ENCODE results near the gene ARID1B. TPM values are rescaled to one million over a fixed set of nuclear protein-coding genes. Genes with fewer than 3 reads are reported as not detected.

The ARID1B gene
- total and polyA plus RNA-seq, 7 donors = 8.1 to 61.1 (median 53.1) TPM

GRCh38 chr6:157075549-157076450 is 298.6 kb downstream of the ARID1B start:
- Histone ChIP-seq H3K36me3 (ENCODE audit: insufficient read depth in 1 of 2, low read depth in 1 of 2) (no peaks in the 10 kb centered on the region), H3K4me3 (no peak overlapping the region), H3K27ac (no peak overlapping the region), H3K9me3 (no peaks in the 10 kb centered on the region), H3K4me1 (peaks cover 53% of the 10 kb centered on the region), H3K27me3 (ENCODE audit: insufficient read depth in 3 of 3, low read length in 2 of 3) (no peaks in the 10 kb centered on the region)
- no peak for TF ChIP-seq CTCF (IDR thresholded peaks at IDR 0.05)
- 95 to 97% (median 97%) methylated on average over 8 of the region's 8 CpGs for WGBS, 3 donors
- intact Hi-C loops (cut with DNase I) = no loop called here
- ATAC-seq (peak in 1 of 4 donors; percentile 27), DNase-seq (no peak)

DNA sequence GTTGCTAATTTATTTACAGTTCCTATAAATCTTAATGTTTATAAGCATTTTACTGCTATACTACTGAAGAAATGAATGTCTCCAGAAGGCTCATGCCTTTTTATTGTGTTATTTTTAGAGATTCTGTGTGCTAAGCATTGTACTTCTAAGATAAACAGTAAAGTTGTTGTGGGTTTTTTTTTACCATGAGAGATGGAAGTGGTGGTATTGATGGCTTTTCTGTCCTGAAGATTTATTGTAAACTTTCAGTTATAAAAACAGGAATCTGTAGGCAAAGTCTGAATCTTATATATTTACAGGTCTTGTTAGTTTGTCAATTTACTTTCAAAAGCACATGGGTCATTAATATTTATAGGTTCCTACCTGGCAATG is 299.3 kb downstream of the ARID1B start:
- no peaks in the 10 kb centered on the region for H3K36me3 ChIP-seq (ENCODE audit: insufficient read depth in 1 of 2, low read depth in 1 of 2)
- intact Hi-C loops (cut with DNase I) = no loop called here
- ATAC-seq (no peak), DNase-seq (no peak)
- no peaks in the 10 kb centered on the region for H3K27me3 ChIP-seq (ENCODE audit: insufficient read depth in 3 of 3, low read length in 2 of 3)
- H3K9me3 ChIP-seq = no peaks in the 10 kb centered on the region
- H3K4me1 ChIP-seq = peaks cover 56% of the 10 kb centered on the region
- H3K4me3 ChIP-seq = no peak overlapping the region
- TF ChIP-seq CTCF (IDR thresholded peaks at IDR 0.05) = no peak
- H3K27ac ChIP-seq = no peak overlapping the region

GRCh38 chr6:157077251-157077650 is 300.1 kb downstream of the ARID1B start:
- intact Hi-C loops (cut with DNase I) = no loop called here
- 88 to 90% (median 90%) methylated on average over 7 of the region's 7 CpGs for WGBS, 3 donors
- H3K27me3 ChIP-seq (ENCODE audit: insufficient read depth in 3 of 3, low read length in 2 of 3) = no peaks in the 10 kb centered on the region
- ATAC-seq (no peak), DNase-seq (no peak)
- no peak for TF ChIP-seq CTCF (IDR thresholded peaks at IDR 0.05)
- peaks cover 52% of the 10 kb centered on the region for H3K4me1 ChIP-seq
- H3K36me3 ChIP-seq (ENCODE audit: insufficient read depth in 1 of 2, low read depth in 1 of 2) = no peaks in the 10 kb centered on the region
- no peak overlapping the region for H3K27ac ChIP-seq
- H3K4me3 ChIP-seq = no peak overlapping the region
- no peaks in the 10 kb centered on the region for H3K9me3 ChIP-seq

GRCh38 chr6:157078326-157078725 is 301.1 kb downstream of the ARID1B start:
- no peak for ATAC-seq
- no peak for TF ChIP-seq CTCF (IDR thresholded peaks at IDR 0.05)
- no peak for DNase-seq

More at GRCh38 chr6:157078326-157078725, 301.1 kb downstream of the ARID1B start:
- Histone ChIP-seq H3K4me3 (no peak overlapping the region), H3K4me1 (peaks cover 51% of the 10 kb centered on the region), H3K9me3 (no peaks in the 10 kb centered on the region), H3K27ac (no peak overlapping the region), H3K27me3 (ENCODE audit: insufficient read depth in 3 of 3, low read length in 2 of 3) (no peaks in the 10 kb centered on the region), H3K36me3 (ENCODE audit: insufficient read depth in 1 of 2, low read depth in 1 of 2) (no peaks in the 10 kb centered on the region)
- 69 to 76% (median 71%) methylated on average over 3 of the region's 3 CpGs for WGBS, 3 donors
- intact Hi-C loops (cut with DNase I) = no loop called here
